ENCODE results near the gene CALN1.

- TF ChIP-seq POLR2A (IDR thresholded peaks at IDR 0.05; ENCODE audit: low read depth, low read length) (no peak), POLR2AphosphoS5 (IDR thresholded peaks at IDR 0.05; ENCODE audit: low read depth, low read length) (no peak), TAF1 (IDR thresholded peaks at IDR 0.05; ENCODE audit: borderline replicate concordance, low read depth, low read length) (no peak)
These were observed 190.0 kb downstream of the CALN1 start for GRCh38 chr7:72222136-72222535.
